HG03064 (cell line): ENCODE data around the gene CFLAR.

ENCODE experiments used
- ATAC-seq: cut with Tn5 transposase; IDR thresholded peaks from one replicate; pipeline ENCODE4 v1.9.1; 2021; ENCODE audit warnings: low read depth; ENCODE audit not compliant: unreplicated experiment

Gene CFLAR

DNA sequence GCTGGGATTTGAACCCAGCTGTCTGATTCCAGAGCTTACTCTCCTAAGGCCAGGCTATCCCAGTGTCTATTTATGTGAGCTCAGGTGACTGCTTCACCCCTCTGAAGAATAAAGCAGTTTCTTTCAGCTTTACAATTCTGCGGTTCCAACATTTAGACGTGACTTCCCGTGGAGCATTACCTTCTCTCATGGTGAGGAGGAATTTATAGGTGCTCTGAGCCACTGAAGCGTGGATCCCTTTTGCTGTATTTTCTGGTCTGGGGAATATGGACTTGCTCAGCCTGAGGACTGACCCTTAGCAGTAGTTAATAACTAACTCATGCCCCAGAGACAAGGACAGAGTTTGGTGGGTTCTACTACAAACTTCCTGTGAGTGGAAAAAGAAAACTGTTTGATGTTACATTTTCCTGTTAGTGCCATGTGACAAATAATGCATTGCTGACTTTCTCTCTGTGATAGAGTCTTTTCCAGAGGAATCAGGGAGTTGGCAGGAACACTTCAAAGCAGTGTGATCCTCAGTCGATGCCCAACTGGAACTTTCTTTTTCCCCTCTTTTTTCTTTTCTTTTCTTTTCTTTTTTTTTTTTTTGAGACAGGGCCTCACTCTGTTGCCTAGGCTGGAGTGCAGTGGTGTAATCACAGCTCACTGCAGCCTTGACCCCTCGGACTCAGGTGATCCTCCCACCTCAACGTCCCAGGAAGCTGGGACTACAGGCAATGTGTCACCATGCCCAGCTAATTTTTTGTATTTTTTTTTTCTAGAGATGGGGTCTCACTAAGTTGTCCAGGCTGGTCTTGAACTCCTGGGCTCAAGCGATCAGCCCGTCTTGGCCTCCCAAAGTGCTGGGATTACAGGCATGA is 88.9 kb downstream of the CFLAR start:
- ATAC-seq: no peak

DNA sequence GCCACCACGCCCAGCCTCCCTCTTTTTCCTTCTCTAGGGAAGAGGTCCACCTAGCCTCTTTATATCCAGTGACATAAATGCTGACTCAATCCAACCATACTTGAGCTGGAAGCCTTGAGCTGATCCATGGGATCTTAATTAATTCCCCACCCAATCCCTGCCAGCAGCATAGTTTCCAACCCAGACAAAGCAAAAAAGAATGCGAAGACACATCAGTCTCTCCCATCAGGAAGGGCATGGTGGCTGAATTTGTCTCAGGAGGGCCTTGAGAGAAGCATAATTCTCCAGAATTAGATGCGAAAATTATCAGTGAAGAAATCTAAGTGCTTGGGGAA is 89.5 kb downstream of the CFLAR start:
- no peak for ATAC-seq

DNA sequence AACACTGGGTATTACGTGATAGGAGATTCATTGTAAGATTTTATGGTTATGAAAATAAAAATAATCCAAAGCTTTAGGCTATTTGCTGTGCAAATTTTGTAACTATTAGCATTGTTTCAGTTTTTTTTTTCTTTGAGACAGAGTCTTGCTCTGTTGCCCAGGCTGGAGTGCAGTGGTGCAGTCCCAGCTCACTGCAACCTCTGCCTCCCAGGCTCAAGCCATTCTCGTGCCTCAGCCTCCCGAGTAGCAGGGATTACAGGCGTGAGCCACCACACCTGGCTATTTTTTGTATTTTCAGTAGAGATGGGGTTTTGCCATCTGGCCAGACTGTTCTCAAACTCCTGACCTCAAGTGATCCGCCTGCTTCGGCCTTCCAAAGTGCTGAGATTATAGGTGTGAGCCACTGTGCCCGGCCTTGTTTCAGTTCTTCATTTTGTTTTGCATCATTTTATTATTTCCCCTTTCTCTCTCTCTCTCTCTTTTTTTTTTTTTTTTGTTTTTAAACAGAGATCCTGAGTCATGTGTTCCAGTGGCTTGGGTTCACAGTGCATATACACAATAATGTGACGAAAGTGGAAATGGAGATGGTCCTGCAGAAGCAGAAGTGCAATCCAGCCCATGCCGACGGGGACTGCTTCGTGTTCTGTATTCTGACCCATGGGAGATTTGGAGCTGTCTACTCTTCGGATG is 92.7 kb downstream of the CFLAR start:
- peak; percentile 62 for ATAC-seq

DNA sequence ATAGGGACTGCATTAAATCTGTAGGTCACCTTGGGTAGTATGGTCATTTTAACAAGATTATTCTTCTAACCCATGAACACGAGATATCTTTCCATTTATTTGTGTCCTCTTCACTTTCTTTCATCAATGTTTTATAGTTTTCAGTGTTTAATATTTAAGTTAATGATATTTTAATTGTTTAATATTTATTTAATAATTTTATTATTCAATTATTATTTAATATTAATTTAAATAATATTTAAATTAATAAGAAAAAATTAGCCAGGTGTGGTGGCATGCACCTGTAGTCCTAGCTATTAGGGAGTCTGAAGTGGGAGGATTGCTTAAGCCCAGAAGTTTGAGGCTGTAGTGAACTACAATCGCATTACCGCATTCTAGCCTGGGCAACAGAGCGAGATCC is 100.0 kb downstream of the CFLAR start:
- ATAC-seq: no peak

DNA sequence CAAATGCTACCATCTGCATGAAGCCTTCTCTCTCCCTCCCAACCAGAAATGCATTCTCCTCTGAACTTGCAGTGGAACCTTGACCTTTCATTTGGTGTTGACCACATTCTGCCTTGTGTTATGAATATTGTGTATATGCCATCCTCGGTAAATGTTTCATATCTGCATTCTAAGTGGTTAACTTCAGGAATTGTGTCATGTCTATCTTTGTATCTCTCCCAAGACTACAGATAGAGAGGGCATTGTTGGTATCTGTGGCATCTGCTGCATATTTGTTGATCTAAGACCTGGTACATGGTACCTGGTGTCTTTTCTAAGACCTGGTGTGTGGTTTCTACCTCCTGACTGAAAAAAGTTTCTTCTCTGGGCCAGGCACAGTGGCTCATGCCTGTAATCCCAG is 101.0 kb downstream of the CFLAR start:
- ATAC-seq: no peak

DNA sequence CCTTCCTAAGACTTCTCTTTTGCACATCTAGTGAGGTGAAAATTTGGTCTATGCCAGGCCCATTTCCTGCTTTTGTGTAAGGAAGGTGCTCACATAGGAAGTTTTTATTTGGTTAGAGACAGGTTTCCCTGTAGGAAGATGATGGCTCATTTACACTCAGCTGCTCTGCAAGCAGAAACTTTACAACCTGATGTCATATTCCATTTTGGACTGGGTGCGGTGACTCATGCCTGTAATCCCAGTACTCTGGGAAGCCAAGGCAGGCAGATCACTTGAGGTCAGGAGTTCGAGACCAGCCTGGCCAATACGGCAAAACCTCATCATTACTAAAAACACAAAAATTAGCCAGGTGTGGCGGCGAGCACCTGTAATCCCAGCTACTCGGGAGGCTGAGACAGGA is 102.8 kb downstream of the CFLAR start:
- ATAC-seq: no peak

DNA sequence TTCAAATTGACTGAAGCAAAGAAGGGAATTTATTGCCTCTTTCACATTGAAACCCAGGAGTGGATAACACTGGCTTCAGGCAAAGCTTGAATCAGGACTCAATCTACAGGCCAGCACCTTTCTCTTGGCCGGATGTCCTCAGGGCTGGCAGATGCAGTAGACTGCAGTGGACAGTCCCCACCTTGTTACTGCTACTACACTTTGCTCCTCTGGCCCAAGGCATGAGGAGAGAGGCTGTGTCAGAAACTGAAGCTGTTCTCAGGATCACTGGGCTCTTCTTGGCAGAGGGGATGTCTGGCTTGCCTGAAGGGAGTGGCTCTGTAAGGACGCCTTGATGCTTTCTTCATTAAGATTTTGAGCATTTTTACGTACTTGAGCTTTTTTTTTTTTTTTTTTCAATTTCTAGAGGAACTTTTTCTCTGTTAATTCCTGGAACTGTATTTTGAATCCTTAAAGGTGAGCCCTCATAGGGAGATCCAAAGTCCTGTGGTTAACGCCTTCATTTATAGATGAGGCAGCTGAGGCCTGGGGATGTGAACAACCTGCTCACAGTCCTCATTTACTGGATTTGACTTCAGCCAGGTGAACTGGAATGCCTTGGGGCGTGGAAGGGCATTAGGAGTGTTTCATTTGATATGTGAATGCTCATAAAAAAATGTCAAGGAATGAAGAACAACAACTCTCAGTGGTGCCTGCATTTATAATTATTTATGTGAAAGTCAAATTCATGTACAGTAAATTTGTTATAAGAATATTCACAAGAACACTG is 103.5 kb downstream of the CFLAR start:
- no peak for ATAC-seq

DNA sequence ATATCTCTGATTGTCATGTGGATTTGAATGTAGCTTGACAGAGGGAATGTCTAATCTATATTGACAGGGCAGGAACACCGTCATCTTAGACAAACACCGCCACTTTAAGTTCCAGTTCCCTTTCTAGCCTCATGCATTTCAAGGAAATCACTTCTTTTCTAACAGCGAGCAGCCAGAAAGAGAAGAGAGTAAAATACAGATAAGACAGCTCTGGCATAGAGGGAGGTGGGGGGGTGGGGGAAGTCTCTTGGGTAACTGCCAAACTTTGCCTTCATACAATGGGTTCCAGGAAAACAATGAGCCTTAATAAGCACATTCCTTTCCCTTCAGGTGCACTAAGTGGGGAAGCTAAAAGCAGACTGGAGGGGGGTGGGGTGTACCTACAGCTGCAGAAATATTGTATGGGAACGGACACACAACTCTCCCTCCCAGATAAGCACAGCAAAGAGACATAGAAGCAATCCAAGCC is 104.2 kb downstream of the CFLAR start:
- ATAC-seq: no peak

DNA sequence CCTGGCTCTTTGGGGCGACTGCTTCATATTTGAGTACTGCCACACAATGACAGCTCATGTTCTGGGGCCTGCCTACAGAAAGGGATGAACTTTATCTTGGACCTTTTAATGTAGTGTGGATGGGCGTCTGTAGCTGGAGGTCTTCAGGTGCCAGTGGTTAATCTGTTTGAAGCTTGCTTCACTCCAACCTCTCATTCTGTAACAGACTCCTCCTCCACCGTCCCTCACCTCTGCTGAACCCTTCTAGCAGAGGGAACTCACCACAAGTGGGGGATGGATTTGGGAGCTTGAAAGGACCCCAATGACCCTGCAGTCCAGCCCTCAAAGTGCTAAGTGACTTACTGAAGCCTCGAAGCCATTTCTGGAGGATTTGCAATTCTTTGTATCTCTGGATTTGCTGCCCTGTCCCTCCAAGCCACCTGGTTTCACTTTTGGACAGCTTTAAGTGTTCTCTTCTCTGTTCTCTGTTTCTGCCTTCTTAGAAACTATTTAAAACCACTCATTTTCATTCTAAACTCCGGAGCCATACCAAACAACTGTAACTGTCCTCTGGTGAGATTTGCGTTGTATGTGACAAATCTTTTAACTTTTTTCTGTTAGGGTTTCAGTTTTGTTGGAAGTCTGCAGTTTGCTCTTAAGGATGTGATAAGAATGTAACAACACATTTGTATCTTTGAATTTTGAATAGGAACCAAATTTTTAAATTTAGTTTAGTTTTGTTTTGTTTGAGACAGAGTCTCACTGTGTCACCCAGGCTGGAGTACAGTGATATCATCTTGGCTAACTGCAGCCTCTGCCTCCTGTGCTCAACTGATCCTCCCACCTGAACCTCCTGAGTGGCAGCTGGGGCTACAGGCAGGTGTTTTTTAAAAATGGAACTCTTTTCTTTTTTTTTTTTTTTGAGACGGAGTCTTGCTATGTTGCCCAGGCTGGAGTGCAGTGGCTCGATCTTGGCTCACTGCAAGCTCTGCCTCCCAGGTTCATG is 107.4 kb downstream of the CFLAR start:
- peak; percentile 95 for ATAC-seq
